ENCODE results near the gene GSTM4. TPM values are rescaled to one million over a fixed set of nuclear protein-coding genes. Genes with fewer than 3 reads are reported as not detected.

The GSTM4 gene
- total RNA-seq: 10 to 100 TPM in 4 of 5 donors, 1 to 10 TPM in 1; 7.5 to 63.6 (median 22.3) TPM
- polyA plus RNA-seq: 10 to 100 TPM; 23.6 to 32.6 (median 24.7) TPM
- long read RNA-seq, donor 1, partial matches to known transcripts: 0 of 2 reads
- long read RNA-seq, donor 1, other reads (novel, unspliced or antisense): 0 of 2 reads
- long read RNA-seq, donor 2, transcript GSTM4-204 (8 exons, 1,412 nt): major isoform, 7 of 32 reads
- long read RNA-seq, donor 2, partial matches to known transcripts: 0 of 32 reads
- long read RNA-seq, donor 2, other reads (novel, unspliced or antisense): 25 of 32 reads
- long read RNA-seq, donor 3, partial matches to known transcripts: 24 of 30 reads
- long read RNA-seq, donor 3, other reads (novel, unspliced or antisense): 0 of 30 reads
- long read RNA-seq, donor 4, partial matches to known transcripts: 0 of 2 reads
- long read RNA-seq, donor 4, other reads (novel, unspliced or antisense): 0 of 2 reads
- long read RNA-seq, donor 5, transcript GSTM4-204 (8 exons, 1,412 nt): major isoform, 8 of 8 reads
- long read RNA-seq, donor 5, partial matches to known transcripts: 0 of 8 reads
- long read RNA-seq, donor 5, other reads (novel, unspliced or antisense): 0 of 8 reads
- long read RNA-seq, donor 6: 0 reads
- long read RNA-seq, donor 7, transcript GSTM4-204 (8 exons, 1,412 nt): major isoform, 10 of 20 reads
- long read RNA-seq, donor 7, partial matches to known transcripts: 7 of 20 reads
- long read RNA-seq, donor 7, other reads (novel, unspliced or antisense): 0 of 20 reads
- long read RNA-seq, donor 8, partial matches to known transcripts: 0 of 6 reads
- long read RNA-seq, donor 8, other reads (novel, unspliced or antisense): 0 of 6 reads
- long read RNA-seq, donor 9, partial matches to known transcripts: 0 of 2 reads
- long read RNA-seq, donor 9, other reads (novel, unspliced or antisense): 0 of 2 reads
- long read RNA-seq, donor 10, partial matches to known transcripts: 0 of 4 reads
- long read RNA-seq, donor 10, other reads (novel, unspliced or antisense): 0 of 4 reads

- DNase-seq: peak; percentile 88 to 95
- intact Hi-C loops (cut with DNase I; ENCODE audit: low total_unique reads): no loop called here
- peak within 1 kb of the TSS; percentile 76 to 87 (median 80) for H3K27ac ChIP-seq
- H3K4me1 ChIP-seq: peaks cover 12 to 40% (median 20%) of the 10 kb centered on the region in 4 donors
- H3K9me3 ChIP-seq: no peaks in the 10 kb centered on the region
- H3K36me3 ChIP-seq: peaks cover 0 to 35% (median 21%) of the 10 kb centered on the region in 4 donors
- TF ChIP-seq POLR2AphosphoS5 (IDR thresholded peaks at IDR 0.05) (peak; percentile 42 to 89 (median 70)), CTCF (IDR thresholded peaks at IDR 0.05) (no peak)
- WGBS, 5 donors: 1% methylated on average over 15 to 54 of the region's 54 CpGs
- H3K4me3 ChIP-seq: peak within 1 kb of the TSS; percentile 55 to 79 (median 64)
- H3K27me3 ChIP-seq: no peaks in the 10 kb centered on the region
Measured at GRCh38 chr1:109655615-109656519, at the start of gene GSTM4. GSTM4 (plus strand) TSS chr1:109656099; CDS start chr1:109656390, 291 bp downstream.

- Histone ChIP-seq H3K27me3 (no peaks in the 10 kb centered on the region), H3K27ac (no peak overlapping the region), H3K9me3 (no peaks in the 10 kb centered on the region), H3K36me3 (no peaks in the 10 kb centered on the region), H3K4me1 (peaks cover 0 to 21% (median 0%) of the 10 kb centered on the region in 4 donors), H3K4me3 (no peak overlapping the region)
- intact Hi-C loops (cut with DNase I; ENCODE audit: low total_unique reads): no loop called here
- DNase-seq: no peak
- WGBS, 5 donors: 89 to 99% (median 94%) methylated on average over 3 of the region's 3 CpGs
- TF ChIP-seq CTCF (IDR thresholded peaks at IDR 0.05) (no peak), POLR2AphosphoS5 (IDR thresholded peaks at IDR 0.05) (no peak), EP300 (IDR thresholded peaks at IDR 0.05) (no peak), POLR2A (IDR thresholded peaks at IDR 0.05) (no peak)
Measured at GRCh38 chr1:109609881-109610280, 46.0 kb upstream of the GSTM4 start.

- Histone ChIP-seq H3K4me1 (peaks cover 0 to 21% (median 0%) of the 10 kb centered on the region in 4 donors), H3K27ac (no peak overlapping the region), H3K4me3 (no peak overlapping the region), H3K36me3 (no peaks in the 10 kb centered on the region), H3K9me3 (no peaks in the 10 kb centered on the region), H3K27me3 (no peaks in the 10 kb centered on the region)
- intact Hi-C loops (cut with DNase I; ENCODE audit: low total_unique reads): no loop called here
- 69 to 93% (median 74%) methylated on average over 3 of the region's 3 CpGs for WGBS, 5 donors
- no peak for TF ChIP-seq CTCF (IDR thresholded peaks at IDR 0.05)
- no peak for TF ChIP-seq EP300 (IDR thresholded peaks at IDR 0.05)
- TF ChIP-seq POLR2A (IDR thresholded peaks at IDR 0.05): no peak
- no peak for TF ChIP-seq POLR2AphosphoS5 (IDR thresholded peaks at IDR 0.05)
- DNase-seq: no peak
Measured at GRCh38 chr1:109610609-109611307, 45.1 kb upstream of the GSTM4 start.

All from stomach (tissue), 19 donors.